Left ventricle myocardium inferior (tissue), 1 donor: ENCODE data around the gene WDR11. TPM values are rescaled to one million over a fixed set of nuclear protein-coding genes. Genes with fewer than 3 reads are reported as not detected.
A peak's percentile ranks its signal among the peaks of the same experiment; 100 is the strongest.

Experiments
- DNase-seq: peaks from one replicate; pipeline ENCODE4 v3.0.0-alpha.2; 2020
- H3K27ac ChIP-seq: fragments of 200-600 bp; replicated peaks from 2 replicates; pipeline ENCODE4 v1.8.0; 2021
- H3K27me3 ChIP-seq: fragments of 200-600 bp; 2 replicates; pipeline ENCODE4 v1.8.0; 2021; ENCODE audit warnings: low read depth
- H3K36me3 ChIP-seq: fragments of 200-600 bp; 2 replicates; pipeline ENCODE4 v1.8.0; 2021
- H3K4me1 ChIP-seq: fragments of 200-600 bp; 2 replicates; pipeline ENCODE4 v1.8.0; 2021
- H3K4me3 ChIP-seq: fragments of 200-600 bp; 2 replicates; pipeline ENCODE4 v1.8.0; 2021; ENCODE audit warnings: mild to moderate bottlenecking, moderate library complexity
- H3K9me3 ChIP-seq: fragments of 200-600 bp; replicated peaks from 2 replicates; pipeline ENCODE4 v1.8.0; 2021
- CTCF ChIP-seq: fragments of 200-600 bp; IDR thresholded peaks from 2 replicates; pipeline ENCODE4 v1.8.0; 2021; ENCODE audit warnings: antibody characterized with exemption, mild to moderate bottlenecking, borderline replicate concordance
- intact Hi-C: fragments of 100-400 bp; cut with micrococcal nuclease; formaldehyde crosslinking; loops from one replicate; pipeline ENCODE4 v1.11.0; 2022
- total RNA-seq: library from RNA; stranded (reverse); fragmentation: NEBNext Ultra II Directional; extraction: Animal tissue kit (Norgen Biotek cat#: 25700); gene quantifications from one replicate; pipeline ENCODE4 v1.2.1, GENCODE V29; 2021
- donor health status: DM: no; HTN: yes; CAD: no; lungs with severe emphysema.

WDR11 gene
- total RNA-seq, 1 donor from 2014 or later = 11.2 TPM

GRCh38 chr10:120945801-120946302 is 94.7 kb downstream of the WDR11 start:
- intact Hi-C loops = loop anchor here (10.0 kb wide), 1 partner anchor 949 kb away; no protein-coding TSS in a partner anchor
- no peak for TF ChIP-seq CTCF
- no peak for DNase-seq
- no peak overlapping the region for H3K27ac ChIP-seq
- H3K4me1 ChIP-seq = peaks cover 13% of the 10 kb centered on the region
- H3K4me3 ChIP-seq = no peak overlapping the region
- no peaks in the 10 kb centered on the region for H3K9me3 ChIP-seq
- H3K36me3 ChIP-seq = no peaks in the 10 kb centered on the region
- peaks cover 49% of the 10 kb centered on the region for H3K27me3 ChIP-seq

- no peak for TF ChIP-seq CTCF
- intact Hi-C loops = loop anchor here (10.0 kb wide), 1 partner anchor 948 kb away; no protein-coding TSS in a partner anchor
- H3K27ac ChIP-seq = no peak overlapping the region
- H3K4me1 ChIP-seq = peaks cover 13% of the 10 kb centered on the region
- H3K4me3 ChIP-seq = no peak overlapping the region
- H3K27me3 ChIP-seq = peaks cover 50% of the 10 kb centered on the region
- no peaks in the 10 kb centered on the region for H3K9me3 ChIP-seq
- H3K36me3 ChIP-seq = no peaks in the 10 kb centered on the region
- no peak for DNase-seq
Measured at GRCh38 chr10:120946497-120946896, 95.3 kb downstream of the WDR11 start.

GRCh38 chr10:120948889-120949608 is 97.9 kb downstream of the WDR11 start:
- peaks cover 62% of the 10 kb centered on the region for H3K27me3 ChIP-seq
- peak; percentile 75 for DNase-seq
- H3K4me3 ChIP-seq = peak overlapping the region; percentile 62
- peak; percentile 91 for TF ChIP-seq CTCF
- H3K9me3 ChIP-seq = peaks cover 13% of the 10 kb centered on the region
- peaks cover 13% of the 10 kb centered on the region for H3K4me1 ChIP-seq
- no peak overlapping the region for H3K27ac ChIP-seq
- intact Hi-C loops = loop anchor here (10.0 kb wide), 1 partner anchor 946 kb away; no protein-coding TSS in a partner anchor
- no peaks in the 10 kb centered on the region for H3K36me3 ChIP-seq

- no peak for DNase-seq
- Histone ChIP-seq H3K9me3 (peaks cover 19% of the 10 kb centered on the region), H3K4me3 (peak overlapping the region; percentile 62), H3K27ac (no peak overlapping the region), H3K27me3 (peaks cover 67% of the 10 kb centered on the region), H3K36me3 (no peaks in the 10 kb centered on the region), H3K4me1 (peaks cover 13% of the 10 kb centered on the region)
- intact Hi-C loops = loop anchor here (10.0 kb wide), 2 partner anchors 655 to 945 kb away; no protein-coding TSS in a partner anchor
- TF ChIP-seq CTCF = no peak
Measured at GRCh38 chr10:120949609-120950031, 98.5 kb downstream of the WDR11 start.

- intact Hi-C loops = loop anchor here (10.0 kb wide), 1 partner anchor 655 kb away; no protein-coding TSS in a partner anchor
- H3K27me3 ChIP-seq = peaks cover 72% of the 10 kb centered on the region
- no peaks in the 10 kb centered on the region for H3K36me3 ChIP-seq
- TF ChIP-seq CTCF = no peak
- H3K4me3 ChIP-seq = peak overlapping the region; percentile 62
- H3K27ac ChIP-seq = no peak overlapping the region
- peaks cover 21% of the 10 kb centered on the region for H3K9me3 ChIP-seq
- DNase-seq = no peak
- H3K4me1 ChIP-seq = peaks cover 13% of the 10 kb centered on the region
Measured at GRCh38 chr10:120950051-120950561, 98.9 kb downstream of the WDR11 start.
